HG03103 (cell line): Measurements from ENCODE around the gene JUN.
A peak's percentile ranks its signal among the peaks of the same experiment; 100 is the strongest.

Experiments
- ATAC-seq: cut with Tn5 transposase; IDR thresholded peaks from one replicate; pipeline ENCODE4 v1.9.1; 2021; ENCODE audit warnings: low read depth; ENCODE audit not compliant: unreplicated experiment

JUN gene

DNA sequence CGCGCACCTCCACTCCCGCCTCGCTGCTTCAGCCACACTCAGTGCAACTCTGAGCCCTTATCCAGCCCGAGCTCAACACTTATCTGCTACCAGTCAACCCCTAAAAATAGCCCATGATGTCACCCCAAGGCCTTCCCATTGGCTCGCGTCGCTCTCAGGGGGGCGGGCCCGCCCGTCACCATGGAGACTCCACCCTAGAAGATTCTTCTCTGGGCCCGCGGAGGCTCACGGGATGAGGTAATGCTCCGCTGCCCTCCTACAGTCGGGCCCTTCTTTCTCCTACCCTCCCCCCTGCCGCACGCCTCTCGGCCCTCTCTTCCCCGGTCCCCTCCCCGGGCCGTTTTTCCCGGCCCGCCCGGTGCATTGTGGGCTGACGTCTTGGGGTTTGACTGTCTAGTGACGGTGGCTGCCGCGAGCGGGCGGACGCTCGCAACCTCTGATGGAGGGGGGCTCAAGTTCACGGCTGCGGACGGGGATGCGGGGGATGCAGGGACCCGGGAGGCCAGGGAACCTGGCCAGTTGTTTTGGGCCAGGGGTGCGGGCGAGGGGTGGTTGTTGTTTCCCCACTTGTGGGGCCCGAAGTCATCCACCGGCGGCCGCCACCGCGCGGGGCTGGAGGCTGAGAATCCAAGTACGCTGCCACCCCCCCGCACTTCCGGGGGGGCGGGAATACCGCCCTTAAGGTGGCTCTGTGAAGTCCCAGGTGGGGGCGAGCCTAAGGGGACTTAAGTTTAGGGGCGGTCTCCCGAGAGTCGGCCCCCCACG lies at the start of gene JUN:
JUN (minus strand) TSS at position 55 of the 765 bp plus-strand sequence. CDS start 977 bp downstream, outside the sequence.
- peak; percentile 71 for ATAC-seq

- no peak for ATAC-seq
Observed at GRCh38 chr1:58833166-58833565, 49.3 kb upstream of the JUN start.

DNA sequence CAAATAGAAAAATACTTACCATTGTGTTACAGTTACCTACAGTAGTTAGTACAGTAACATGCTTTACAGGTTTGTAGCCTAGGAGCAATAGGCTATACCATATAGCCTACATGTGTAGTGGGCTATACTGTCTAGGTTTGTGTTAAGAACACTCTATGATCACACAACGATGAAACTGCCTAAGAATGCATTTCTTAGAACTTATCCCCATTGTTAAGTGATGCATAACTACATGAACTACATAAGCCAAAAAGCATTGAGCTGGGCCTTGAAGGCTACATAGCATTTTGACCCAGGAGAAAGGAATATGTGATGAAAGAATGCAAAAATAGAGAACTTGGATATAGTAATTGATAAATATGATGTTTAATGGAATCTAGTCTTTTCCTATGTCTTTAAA lies 46.4 kb upstream of the JUN start:
- no peak for ATAC-seq

DNA sequence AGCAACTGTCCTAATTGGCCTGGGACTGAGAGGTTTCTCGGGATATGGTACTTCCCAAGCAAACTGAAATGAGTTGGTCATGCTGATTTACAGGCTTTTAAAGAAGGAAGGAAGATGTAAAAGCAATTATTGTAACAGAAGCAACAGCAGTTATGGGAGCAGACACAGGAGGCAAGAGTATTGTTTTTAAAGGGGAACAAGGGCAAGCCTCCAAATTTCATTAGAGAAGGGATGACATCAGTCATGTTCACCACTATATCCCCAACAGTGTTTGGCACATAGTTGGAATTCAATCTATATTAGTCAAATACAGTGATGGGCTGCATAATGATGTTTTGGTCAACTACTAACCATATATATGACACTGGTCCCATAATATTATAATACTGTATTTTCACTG lies 46.0 kb upstream of the JUN start:
- ATAC-seq, result no peak

- ATAC-seq, result no peak
Observed at GRCh38 chr1:58827298-58827697, 43.5 kb upstream of the JUN start.

- no peak for ATAC-seq
Observed at GRCh38 chr1:58824753-58825389, 41.0 kb upstream of the JUN start.

DNA sequence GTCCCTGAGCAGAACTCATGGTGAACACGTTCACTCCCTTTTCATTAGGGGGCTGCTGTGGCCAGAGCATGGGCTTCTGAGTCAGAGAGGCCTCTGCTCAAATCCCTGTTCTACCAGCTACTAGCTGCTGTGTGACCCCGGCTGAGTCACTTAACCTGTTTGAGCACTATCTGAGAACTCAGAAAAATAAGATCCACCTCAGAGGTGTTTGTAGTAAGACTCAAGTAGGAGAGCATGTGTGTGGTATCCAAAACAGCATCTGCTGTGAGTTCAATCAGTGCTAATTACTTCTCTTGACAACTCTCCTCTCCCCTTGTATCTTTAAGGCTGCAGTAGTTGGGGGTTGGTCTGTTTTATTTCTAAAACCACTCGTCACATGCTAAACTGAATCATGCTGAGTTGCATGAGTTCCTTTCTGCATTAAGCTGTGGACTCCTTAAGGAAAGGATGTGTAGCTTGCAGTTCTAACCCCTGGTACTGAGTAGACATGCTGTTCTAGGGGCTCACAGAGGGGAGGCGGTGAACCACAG lies 39.7 kb upstream of the JUN start:
- ATAC-seq, result no peak

- no peak for ATAC-seq
Observed at GRCh38 chr1:58821309-58821708, 37.5 kb upstream of the JUN start.

GRCh38 chr1:58818976-58819375 lies 35.1 kb upstream of the JUN start:
- ATAC-seq, result no peak

GRCh38 chr1:58818075-58818474 lies 34.2 kb upstream of the JUN start:
- ATAC-seq, result no peak

GRCh38 chr1:58816747-58817221 lies 32.9 kb upstream of the JUN start:
- ATAC-seq, result no peak

DNA sequence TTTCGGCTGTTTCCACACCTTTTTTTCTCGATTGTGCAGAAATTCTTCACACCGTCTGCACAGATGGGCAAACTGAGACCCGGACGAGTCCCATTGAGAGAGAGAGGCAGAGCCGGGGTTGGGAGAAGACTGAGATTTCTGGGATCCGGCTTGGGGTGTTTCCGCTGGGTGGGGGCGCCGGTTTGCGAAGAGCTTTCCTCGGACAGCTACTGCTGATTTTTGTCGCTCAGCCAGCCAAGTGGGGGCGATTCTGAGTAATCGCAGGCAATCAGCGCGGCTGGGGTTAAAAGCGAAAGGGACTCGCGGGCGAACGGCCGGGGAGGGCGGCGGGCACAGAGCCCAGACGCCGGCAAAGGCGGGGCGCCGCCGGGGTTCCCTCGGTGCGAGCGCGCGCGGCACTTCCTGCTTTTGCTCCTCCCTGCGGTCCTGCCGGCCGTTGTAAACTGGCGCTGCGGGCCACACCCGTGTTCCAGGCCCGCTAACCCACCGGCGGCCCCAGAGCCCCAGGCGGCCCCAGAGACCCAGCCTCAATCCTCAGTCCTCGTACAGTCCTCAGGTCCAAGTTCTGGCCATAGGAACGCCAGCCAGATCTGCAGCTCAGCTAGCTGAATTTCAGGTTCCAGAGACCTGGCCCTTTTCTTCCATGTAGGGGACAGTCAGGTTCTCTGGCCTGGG lies 32.4 kb upstream of the JUN start:
- peak; percentile 83 for ATAC-seq

GRCh38 chr1:58815686-58816071 lies 31.8 kb upstream of the JUN start:
- ATAC-seq, result no peak

GRCh38 chr1:58815069-58815685 lies 31.3 kb upstream of the JUN start:
- ATAC-seq, result peak; percentile 49

GRCh38 chr1:58814251-58815068 lies 30.6 kb upstream of the JUN start:
- ATAC-seq, result no peak

- no peak for ATAC-seq
Observed at GRCh38 chr1:58813801-58814200, 30.0 kb upstream of the JUN start.

DNA sequence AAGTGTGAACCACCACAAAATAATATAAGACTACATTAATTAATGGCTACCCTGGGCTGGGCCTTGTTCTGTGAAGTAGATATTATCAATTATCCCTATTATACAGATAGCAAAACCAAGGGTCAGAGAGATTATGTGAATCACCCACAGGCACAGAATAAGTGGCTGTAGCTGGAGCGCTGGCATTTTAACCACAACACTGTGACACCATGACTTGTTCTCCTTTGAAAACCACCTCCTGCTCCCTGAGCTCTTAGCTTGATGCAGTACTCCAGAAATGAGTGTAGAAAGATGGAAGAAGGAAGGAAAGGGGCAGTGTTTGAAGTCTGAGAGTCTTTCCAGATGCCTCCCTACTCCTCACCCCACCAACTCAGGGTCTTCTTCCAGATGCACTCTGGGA lies 29.5 kb upstream of the JUN start:
- ATAC-seq, result no peak

- ATAC-seq, result no peak
Observed at GRCh38 chr1:58812926-58813325, 29.1 kb upstream of the JUN start.

- no peak for ATAC-seq
Observed at GRCh38 chr1:58812468-58812867, 28.6 kb upstream of the JUN start.

DNA sequence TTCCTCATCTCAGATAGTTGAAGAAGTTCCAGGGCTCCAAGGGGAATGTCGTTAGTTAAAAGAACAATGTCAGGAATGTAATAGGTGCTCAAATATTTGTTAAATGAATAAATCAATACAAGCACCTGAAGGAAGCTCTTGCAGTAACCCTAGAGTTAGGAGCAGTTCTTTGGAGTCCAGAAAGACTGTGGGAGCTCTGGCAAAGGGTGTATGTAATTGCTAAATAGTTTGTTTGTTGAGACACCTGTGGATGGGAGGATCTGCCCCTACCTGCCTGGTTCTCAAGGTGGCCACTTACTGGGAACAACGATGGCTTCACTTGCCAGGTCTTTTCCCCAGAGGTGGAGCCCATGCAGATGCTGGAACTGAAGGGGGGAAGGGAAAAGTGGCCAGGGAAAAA lies 27.5 kb upstream of the JUN start:
- no peak for ATAC-seq
